ENCODE data around the gene DMD. TPM values are rescaled to one million over a fixed set of nuclear protein-coding genes. Genes with fewer than 3 reads are reported as not detected.

The DMD gene
- total and polyA plus RNA-seq, 4 donors = 3.9 to 73.8 (median 11.2) TPM

DNA sequence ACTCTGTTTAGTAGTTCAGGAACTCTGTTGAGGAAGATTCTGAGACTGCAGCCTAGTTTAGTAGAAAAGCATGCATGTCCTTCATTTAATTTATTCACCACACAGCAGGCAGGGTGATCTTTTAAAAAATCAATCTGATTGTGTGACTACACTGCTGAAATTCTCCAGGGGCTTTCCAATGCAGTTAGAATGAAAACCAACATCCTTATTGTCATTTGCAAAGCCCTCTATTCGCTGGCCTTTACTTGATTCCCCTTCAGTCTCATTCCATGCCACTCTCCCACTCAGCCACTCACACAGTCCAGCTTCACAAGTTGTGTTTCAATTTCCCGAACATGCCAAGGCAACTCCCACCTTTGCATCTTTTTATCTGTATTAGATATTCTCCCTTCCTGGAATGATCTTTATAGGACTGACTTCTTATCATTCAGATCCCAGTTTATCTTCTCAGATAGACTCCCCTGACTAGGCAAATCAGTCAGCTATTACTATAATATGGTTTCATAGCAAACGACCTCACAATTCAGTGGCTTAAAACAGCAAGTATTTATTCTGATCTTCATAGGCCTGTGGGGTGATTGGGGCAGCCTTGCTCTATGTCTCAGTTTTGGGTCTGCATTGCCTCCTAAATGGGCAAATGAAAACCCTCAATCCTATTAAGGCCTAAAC is 2118.2 kb downstream of the DMD start:
- DNase-seq (no peak), ATAC-seq (ENCODE audit: insufficient read depth, low FRiP score) (no peak)
- H3K9ac ChIP-seq (ENCODE audit: insufficient read depth in 1 of 2, low read length in 2 of 2) = no peak overlapping the region
- TF ChIP-seq, protein P1, sequence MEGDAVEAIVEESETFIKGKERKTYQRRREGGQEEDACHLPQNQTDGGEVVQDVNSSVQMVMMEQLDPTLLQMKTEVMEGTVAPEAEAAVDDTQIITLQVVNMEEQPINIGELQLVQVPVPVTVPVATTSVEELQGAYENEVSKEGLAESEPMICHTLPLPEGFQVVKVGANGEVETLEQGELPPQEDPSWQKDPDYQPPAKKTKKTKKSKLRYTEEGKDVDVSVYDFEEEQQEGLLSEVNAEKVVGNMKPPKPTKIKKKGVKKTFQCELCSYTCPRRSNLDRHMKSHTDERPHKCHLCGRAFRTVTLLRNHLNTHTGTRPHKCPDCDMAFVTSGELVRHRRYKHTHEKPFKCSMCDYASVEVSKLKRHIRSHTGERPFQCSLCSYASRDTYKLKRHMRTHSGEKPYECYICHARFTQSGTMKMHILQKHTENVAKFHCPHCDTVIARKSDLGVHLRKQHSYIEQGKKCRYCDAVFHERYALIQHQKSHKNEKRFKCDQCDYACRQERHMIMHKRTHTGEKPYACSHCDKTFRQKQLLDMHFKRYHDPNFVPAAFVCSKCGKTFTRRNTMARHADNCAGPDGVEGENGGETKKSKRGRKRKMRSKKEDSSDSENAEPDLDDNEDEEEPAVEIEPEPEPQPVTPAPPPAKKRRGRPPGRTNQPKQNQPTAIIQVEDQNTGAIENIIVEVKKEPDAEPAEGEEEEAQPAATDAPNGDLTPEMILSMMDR (IDR thresholded peaks at IDR 0.05; ENCODE audit: control extremely low read depth, extremely low read depth) = no peak
- H3K27ac ChIP-seq (ENCODE audit: low read depth in 1 of 2, low read length in 1 of 2) = no peak overlapping the region
- no peak overlapping the region for H3K4me3 ChIP-seq
- WGBS, 2 donors = 52 to 84% methylated on average over 3 of the region's 3 CpGs
- peaks cover 0 to 4% (median 2%) of the 10 kb centered on the region in 3 donors for H3K27me3 ChIP-seq (ENCODE audit: control insufficient read depth in 3 of 3, insufficient read depth in 3 of 3, low read length in 2 of 3)
- H3K9me3 ChIP-seq (ENCODE audit: control insufficient read depth in 4 of 4, insufficient read depth in 3 of 4, low read length in 3 of 4) = peaks cover 0 to 13% (median 0%) of the 10 kb centered on the region in 4 donors
- H3K36me3 ChIP-seq (ENCODE audit: control insufficient read depth in 4 of 4, insufficient read depth in 4 of 4, low read length in 4 of 4) = no peaks in the 10 kb centered on the region
- no peaks in the 10 kb centered on the region for H3K4me1 ChIP-seq (ENCODE audit: control insufficient read depth in 5 of 5, insufficient read depth in 5 of 5, low read length in 5 of 5)

DNA sequence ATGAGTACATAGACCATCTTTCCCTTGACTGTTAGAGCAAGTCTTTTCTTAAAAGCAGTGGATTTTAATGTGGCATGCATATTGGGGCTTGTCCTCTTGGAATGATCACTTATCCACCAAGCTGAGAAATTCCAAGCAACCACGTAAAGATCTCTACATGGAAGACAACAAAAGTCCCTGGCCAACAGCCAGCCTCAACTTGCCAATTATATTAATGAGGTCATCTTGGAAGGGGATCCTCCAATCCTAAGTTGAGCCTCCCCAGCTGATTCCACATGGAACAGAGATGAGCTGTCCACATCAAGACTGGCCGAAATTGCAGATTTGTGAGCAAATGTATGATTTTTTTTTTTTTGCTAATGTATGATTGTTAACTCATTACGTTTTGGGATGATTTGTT is 2118.9 kb downstream of the DMD start:
- TF ChIP-seq, protein P1 (IDR thresholded peaks at IDR 0.05; ENCODE audit: control extremely low read depth, extremely low read depth) = no peak
- Histone ChIP-seq H3K9ac (ENCODE audit: insufficient read depth in 1 of 2, low read length in 2 of 2) (no peak overlapping the region), H3K27ac (ENCODE audit: low read depth in 1 of 2, low read length in 1 of 2) (no peak overlapping the region), H3K4me3 (no peak overlapping the region), H3K27me3 (ENCODE audit: control insufficient read depth in 3 of 3, insufficient read depth in 3 of 3, low read length in 2 of 3) (peaks cover 0 to under 1% (median 0%) of the 10 kb centered on the region in 3 donors), H3K4me1 (ENCODE audit: control insufficient read depth in 5 of 5, insufficient read depth in 5 of 5, low read length in 5 of 5) (no peaks in the 10 kb centered on the region), H3K9me3 (ENCODE audit: control insufficient read depth in 4 of 4, insufficient read depth in 3 of 4, low read length in 3 of 4) (peaks cover 0 to 11% (median 0%) of the 10 kb centered on the region in 4 donors), H3K36me3 (ENCODE audit: control insufficient read depth in 4 of 4, insufficient read depth in 4 of 4, low read length in 4 of 4) (no peaks in the 10 kb centered on the region)
- ATAC-seq (ENCODE audit: insufficient read depth, low FRiP score) = no peak
- WGBS, 2 donors = 47 to 73% methylated on average over 3 of the region's 3 CpGs
- DNase-seq = no peak

DNA sequence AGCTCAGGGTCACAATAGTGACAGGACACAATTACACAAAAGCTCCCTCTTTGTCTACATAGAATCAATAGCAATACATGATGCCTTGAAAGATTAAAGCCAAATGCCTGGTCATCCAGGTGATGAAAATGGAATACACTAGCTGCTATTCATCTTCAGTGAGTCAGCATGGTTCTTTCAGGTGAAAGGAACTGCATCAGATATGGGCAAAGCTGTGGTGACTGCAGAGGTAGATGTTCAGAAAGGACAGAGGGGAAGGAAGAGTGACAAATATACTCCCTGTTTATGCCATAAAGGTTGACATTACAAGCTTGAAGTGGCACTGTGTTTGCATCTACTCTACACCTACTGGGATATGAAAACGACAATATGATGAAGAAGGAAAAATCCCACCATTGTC is 2119.5 kb downstream of the DMD start:
- no peak overlapping the region for H3K27ac ChIP-seq (ENCODE audit: low read depth in 1 of 2, low read length in 1 of 2)
- no peaks in the 10 kb centered on the region for H3K4me1 ChIP-seq (ENCODE audit: control insufficient read depth in 5 of 5, insufficient read depth in 5 of 5, low read length in 5 of 5)
- no peaks in the 10 kb centered on the region for H3K36me3 ChIP-seq (ENCODE audit: control insufficient read depth in 4 of 4, insufficient read depth in 4 of 4, low read length in 4 of 4)
- DNase-seq (no peak), ATAC-seq (ENCODE audit: insufficient read depth, low FRiP score) (no peak)
- 57 to 100% methylated on average over 1 of the region's 1 CpG for WGBS, 2 donors
- TF ChIP-seq, protein P1 (IDR thresholded peaks at IDR 0.05; ENCODE audit: control extremely low read depth, extremely low read depth) = no peak
- no peaks in the 10 kb centered on the region for H3K27me3 ChIP-seq (ENCODE audit: control insufficient read depth in 3 of 3, insufficient read depth in 3 of 3, low read length in 2 of 3)
- no peak overlapping the region for H3K9ac ChIP-seq (ENCODE audit: insufficient read depth in 1 of 2, low read length in 2 of 2)
- H3K9me3 ChIP-seq (ENCODE audit: control insufficient read depth in 4 of 4, insufficient read depth in 3 of 4, low read length in 3 of 4) = peaks cover 0 to 5% (median 0%) of the 10 kb centered on the region in 4 donors
- no peak overlapping the region for H3K4me3 ChIP-seq

DNA sequence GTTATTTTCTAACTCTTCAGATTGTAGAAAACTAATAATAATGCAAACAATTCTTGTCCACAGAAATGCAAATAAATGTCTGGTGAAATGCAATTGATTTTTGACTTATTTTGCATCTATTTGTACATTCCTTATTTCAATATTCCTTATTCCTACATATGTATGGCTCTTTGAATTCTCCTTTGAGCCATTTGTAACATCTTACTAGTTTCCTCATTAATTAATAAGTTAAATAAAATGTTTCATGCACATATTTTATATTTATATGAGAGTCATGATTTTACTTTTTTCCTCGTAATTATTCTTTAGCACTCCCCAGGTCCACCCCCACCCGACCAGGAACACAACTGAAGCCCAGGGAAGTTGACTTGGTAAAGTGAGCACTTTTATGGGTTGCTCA is 2136.8 kb downstream of the DMD start:
- Histone ChIP-seq H3K36me3 (ENCODE audit: control insufficient read depth in 4 of 4, insufficient read depth in 4 of 4, low read length in 4 of 4) (no peaks in the 10 kb centered on the region), H3K9ac (ENCODE audit: insufficient read depth in 1 of 2, low read length in 2 of 2) (no peak overlapping the region), H3K27me3 (ENCODE audit: control insufficient read depth in 3 of 3, insufficient read depth in 3 of 3, low read length in 2 of 3) (no peaks in the 10 kb centered on the region), H3K4me3 (no peak overlapping the region), H3K4me1 (ENCODE audit: control insufficient read depth in 5 of 5, insufficient read depth in 5 of 5, low read length in 5 of 5) (no peaks in the 10 kb centered on the region), H3K9me3 (ENCODE audit: control insufficient read depth in 4 of 4, insufficient read depth in 3 of 4, low read length in 3 of 4) (peaks cover 0 to 16% (median 2%) of the 10 kb centered on the region in 4 donors), H3K27ac (ENCODE audit: low read depth in 1 of 2, low read length in 1 of 2) (no peak overlapping the region)
- TF ChIP-seq, protein P1 (IDR thresholded peaks at IDR 0.05; ENCODE audit: control extremely low read depth, extremely low read depth) = no peak
- ATAC-seq (ENCODE audit: insufficient read depth, low FRiP score) (no peak), DNase-seq (no peak)
- 70 to 90% methylated on average over 2 of the region's 2 CpGs for WGBS, 2 donors

Data from lung (tissue), 12 donors.